ENCODE data around the gene CCR5. TPM values are rescaled to one million over a fixed set of nuclear protein-coding genes. Genes with fewer than 3 reads are reported as not detected.

The CCR5 gene
- total and polyA plus RNA-seq, 10 donors: 2.0 to 15.5 (median 6.8) TPM

GRCh38 chr3:46397111-46397510, 26.4 kb downstream of the CCR5 start:
- intact Hi-C loops (cut with DNase I; ENCODE audit: low total_unique reads): no loop called here
- peaks cover 0 to 62% (median 27%) of the 10 kb centered on the region in 6 donors for H3K4me1 ChIP-seq
- DNase-seq: no peak

GRCh38 chr3:46398186-46398955, 27.6 kb downstream of the CCR5 start:
- H3K9me3 ChIP-seq: no peaks in the 10 kb centered on the region
- H3K4me3 ChIP-seq: no peak overlapping the region
- H3K27ac ChIP-seq: peak overlapping the region in 2 of 8 donors; percentile 67 to 69
- intact Hi-C loops (cut with DNase I; ENCODE audit: low total_unique reads): no loop called here
- TF ChIP-seq POLR2A (IDR thresholded peaks at IDR 0.05): no peak
- TF ChIP-seq POLR2AphosphoS5 (IDR thresholded peaks at IDR 0.05): no peak
- no peak for TF ChIP-seq CTCF (IDR thresholded peaks at IDR 0.05 in 8 of 11, conservative IDR thresholded peaks at IDR 0.05 in 3 of 11)
- no peaks in the 10 kb centered on the region for H3K27me3 ChIP-seq (replicated peaks in 1 of 7)
- H3K4me1 ChIP-seq: peaks cover 0 to 58% (median 26%) of the 10 kb centered on the region in 6 donors
- H3K36me3 ChIP-seq: no peaks in the 10 kb centered on the region
- 87 to 96% (median 94%) methylated on average over 6 of the region's 6 CpGs for WGBS, 5 donors
- DNase-seq: no peak

More at GRCh38 chr3:46397111-46397510, 26.4 kb downstream of the CCR5 start:
- Histone ChIP-seq H3K36me3 (no peaks in the 10 kb centered on the region), H3K27me3 (replicated peaks in 1 of 7) (no peaks in the 10 kb centered on the region), H3K27ac (peak overlapping the region in 2 of 8 donors; percentile 55 to 65), H3K4me3 (no peak overlapping the region), H3K9me3 (no peaks in the 10 kb centered on the region)
- WGBS, 5 donors: 93 to 98% (median 94%) methylated on average over 7 of the region's 7 CpGs
- TF ChIP-seq CTCF (IDR thresholded peaks at IDR 0.05 in 8 of 11, conservative IDR thresholded peaks at IDR 0.05 in 3 of 11): no peak
- TF ChIP-seq POLR2A (IDR thresholded peaks at IDR 0.05): no peak
- no peak for TF ChIP-seq POLR2AphosphoS5 (IDR thresholded peaks at IDR 0.05)

GRCh38 chr3:46399098-46399497, 28.4 kb downstream of the CCR5 start:
- Histone ChIP-seq H3K27ac (peak overlapping the region in 4 of 8 donors; percentile 4 to 69 (median 58)), H3K36me3 (no peaks in the 10 kb centered on the region), H3K4me3 (no peak overlapping the region), H3K27me3 (replicated peaks in 1 of 7) (no peaks in the 10 kb centered on the region), H3K4me1 (peaks cover 0 to 56% (median 23%) of the 10 kb centered on the region in 6 donors), H3K9me3 (no peaks in the 10 kb centered on the region)
- intact Hi-C loops (cut with DNase I; ENCODE audit: low total_unique reads): no loop called here
- 61 to 71% (median 69%) methylated on average over 2 of the region's 2 CpGs for WGBS, 5 donors
- no peak for DNase-seq
- TF ChIP-seq POLR2AphosphoS5 (IDR thresholded peaks at IDR 0.05) (no peak), CTCF (IDR thresholded peaks at IDR 0.05 in 8 of 11, conservative IDR thresholded peaks at IDR 0.05 in 3 of 11) (no peak), POLR2A (IDR thresholded peaks at IDR 0.05) (no peak)

- H3K27ac ChIP-seq: peak overlapping the region in 6 of 8 donors; percentile 25 to 69 (median 58)
- no peaks in the 10 kb centered on the region for H3K9me3 ChIP-seq
- peaks cover 3 to 56% (median 23%) of the 10 kb centered on the region in 6 donors for H3K4me1 ChIP-seq
- H3K4me3 ChIP-seq: no peak overlapping the region
- DNase-seq: no peak
- TF ChIP-seq POLR2AphosphoS5 (IDR thresholded peaks at IDR 0.05): no peak
- TF ChIP-seq POLR2A (IDR thresholded peaks at IDR 0.05): no peak
- TF ChIP-seq CTCF (IDR thresholded peaks at IDR 0.05 in 8 of 11, conservative IDR thresholded peaks at IDR 0.05 in 3 of 11): no peak
- intact Hi-C loops (cut with DNase I; ENCODE audit: low total_unique reads): no loop called here
- no peaks in the 10 kb centered on the region for H3K27me3 ChIP-seq (replicated peaks in 1 of 7)
- no peaks in the 10 kb centered on the region for H3K36me3 ChIP-seq
- WGBS, 5 donors: 36 to 51% (median 47%) methylated on average over 2 of the region's 2 CpGs
These were observed 28.8 kb downstream of the CCR5 start for GRCh38 chr3:46399557-46399956.
